Retinal pigment epithelial cell (primary cell): ENCODE data around the gene UNC5C.

Experiments used
- DNase-seq: peaks from one replicate; pipeline ENCODE4 v3.0.0-alpha.2; 2010; ENCODE audit warnings: low read depth
- H3K4me3 ChIP-seq: 2 replicates; pipeline ENCODE4 v1.5.1; 2011; ENCODE audit warnings: mild to moderate bottlenecking, low read length, control low read depth, moderate library complexity
- CTCF ChIP-seq: conservative IDR thresholded peaks from 2 replicates; pipeline ENCODE4 v1.5.1; 2011; ENCODE audit warnings: low read depth, low read length, control low read depth, inconsistent platforms

Gene UNC5C

GRCh38 chr4:95268819-95269565 lies 279.8 kb downstream of the UNC5C start:
- DNase-seq = peak; percentile 31
- H3K4me3 ChIP-seq = no peak overlapping the region
- TF ChIP-seq CTCF = no peak

DNA sequence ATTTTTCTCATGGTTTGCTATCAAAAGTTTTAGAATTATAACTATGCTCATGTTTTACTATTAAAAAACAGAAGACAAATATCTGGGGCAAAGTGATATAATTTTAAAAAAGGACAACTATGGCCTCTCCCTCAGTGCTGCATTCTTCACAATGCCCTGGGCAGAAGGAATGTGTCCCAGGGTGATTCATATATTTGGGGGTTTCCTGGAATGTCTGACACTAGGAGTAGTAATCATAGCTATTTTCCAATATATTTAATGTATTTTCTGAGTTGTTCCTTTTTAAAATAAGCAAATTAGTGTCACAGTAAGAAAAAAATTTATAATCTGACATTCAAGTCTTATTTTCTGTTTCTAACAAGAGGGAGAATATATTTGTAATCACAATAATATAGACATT lies 281.7 kb downstream of the UNC5C start:
- no peak for DNase-seq
- TF ChIP-seq CTCF = no peak

DNA sequence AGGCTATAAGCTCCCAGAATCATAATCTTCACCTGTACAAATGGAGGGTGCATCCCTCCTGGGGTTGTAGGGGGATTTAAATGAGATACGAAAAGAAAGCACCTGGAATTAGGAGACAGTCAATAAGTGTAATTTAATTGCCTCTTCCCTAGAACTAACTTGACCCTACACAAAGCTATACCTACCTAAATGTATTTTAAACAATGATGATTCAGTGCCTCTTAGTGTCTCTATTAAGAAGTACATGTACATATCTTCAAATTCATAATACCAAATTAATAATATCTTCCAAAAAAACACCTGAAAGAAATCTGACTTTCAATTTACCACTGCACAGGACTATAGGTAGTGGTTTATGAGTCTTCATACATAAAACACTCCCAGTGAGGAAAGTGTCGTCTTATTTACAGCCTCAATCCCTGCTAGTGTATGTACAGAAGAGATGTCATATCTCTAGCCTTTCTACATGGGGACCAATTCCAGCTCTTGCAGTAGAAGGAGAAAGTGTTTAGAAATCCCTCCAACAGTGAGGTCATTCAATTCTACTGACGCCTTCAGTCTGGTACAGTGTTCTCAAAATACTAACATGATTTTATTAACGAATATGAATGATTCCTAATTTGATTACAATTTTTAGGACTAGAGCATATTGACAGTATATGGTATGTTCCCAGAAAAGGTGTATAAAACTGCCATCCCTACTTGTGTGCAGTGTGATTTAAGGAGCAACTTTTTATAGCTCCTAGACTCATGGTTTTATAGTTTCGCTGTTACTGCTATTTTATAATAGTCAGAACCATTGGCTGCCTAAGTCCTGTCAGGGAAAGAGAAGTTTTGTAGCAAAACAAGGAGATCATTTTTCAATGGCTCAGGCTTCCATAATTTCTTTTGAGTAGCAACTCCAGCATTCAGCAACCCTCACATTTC lies 282.7 kb downstream of the UNC5C start:
- no peak for DNase-seq
- TF ChIP-seq CTCF = no peak
- H3K4me3 ChIP-seq = no peak overlapping the region

More for the DNA sequence above, 281.7 kb downstream of the UNC5C start:
- no peak overlapping the region for H3K4me3 ChIP-seq

GRCh38 chr4:95264843-95265242 lies 283.9 kb downstream of the UNC5C start:
- no peak for DNase-seq
- H3K4me3 ChIP-seq = no peak overlapping the region
- no peak for TF ChIP-seq CTCF

- TF ChIP-seq CTCF = no peak
- no peak for DNase-seq
Measured at GRCh38 chr4:95263960-95264359, 284.8 kb downstream of the UNC5C start.

DNA sequence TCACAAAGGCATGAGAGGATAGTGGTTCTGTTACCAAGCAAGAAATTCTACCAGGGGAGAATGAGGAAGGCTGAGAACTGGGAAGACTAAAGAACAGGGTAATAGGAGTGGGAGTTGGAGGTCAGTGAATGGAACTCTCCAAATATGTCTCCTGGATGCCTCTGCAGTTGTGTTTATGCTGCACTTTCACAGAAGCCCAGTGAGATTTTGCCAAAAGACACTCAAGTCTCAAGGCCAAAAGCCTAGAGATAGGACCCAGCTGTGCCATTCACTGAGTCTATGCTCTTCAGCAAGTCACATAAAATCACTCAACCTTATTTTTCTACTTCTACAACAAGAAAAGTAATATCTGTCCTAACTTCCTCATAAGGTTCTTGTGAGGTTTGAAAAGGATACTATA lies 285.4 kb downstream of the UNC5C start:
- H3K4me3 ChIP-seq = no peak overlapping the region
- TF ChIP-seq CTCF = no peak
- DNase-seq = no peak

More at GRCh38 chr4:95263960-95264359, 284.8 kb downstream of the UNC5C start:
- no peak overlapping the region for H3K4me3 ChIP-seq
